ENCODE results near the gene MCF2L. TPM values are rescaled to one million over a fixed set of nuclear protein-coding genes. Genes with fewer than 3 reads are reported as not detected.

Gene MCF2L
- total and polyA plus RNA-seq, 9 of the 15 experiments (the other 6 are each of a cell fraction or from before 2014, with no cell fraction given), result 0.05 to 0.25 (median 0.18) TPM; not detected in 5

GRCh38 chr13:113098162-113098732, 129.2 kb downstream of the MCF2L start:
- FAIRE-seq, result no peak
- TF ChIP-seq ZNF830 (CRISPR knock-in tag; IDR thresholded peaks at IDR 0.05), result no peak
- no peak for TF ChIP-seq NFXL1 (CRISPR knock-in tag; IDR thresholded peaks at IDR 0.05)
- no peak for TF ChIP-seq FOXP1 (CRISPR knock-in tag; IDR thresholded peaks at IDR 0.05)
- no peak for TF ChIP-seq POLR2G (IDR thresholded peaks at IDR 0.05; ENCODE audit: low read depth, low read length)
- no peak for TF ChIP-seq CTCFL (IDR thresholded peaks at IDR 0.05; ENCODE audit: borderline replicate concordance, insufficient read depth, low read depth, low read length, poor library complexity, severe bottlenecking)
- no peak for TF ChIP-seq SMC3 (conservative IDR thresholded peaks at IDR 0.05; ENCODE audit: insufficient read depth, low read depth, low read length)
- no peak for TF ChIP-seq MAX (CRISPR knock-in tag; IDR thresholded peaks at IDR 0.05)
- no peak for TF ChIP-seq HDAC8 (tag; IDR thresholded peaks at IDR 0.05)
- no peak for TF ChIP-seq TCF15 (CRISPR knock-in tag; IDR thresholded peaks at IDR 0.05)
- no peak for TF ChIP-seq KAT8 (IDR thresholded peaks at IDR 0.05; ENCODE audit: low read depth)
- TF ChIP-seq STAT6 (CRISPR knock-in tag; IDR thresholded peaks at IDR 0.05), result no peak
- no peak for TF ChIP-seq MCM3 (IDR thresholded peaks at IDR 0.05)
- Histone ChIP-seq H3K4me2 (ENCODE audit: insufficient read depth, low read length) (no peak overlapping the region), H3K4me1 (replicated peaks in 1 of 2; ENCODE audit: control insufficient read depth in 2 of 2, insufficient read depth in 2 of 2, low read length in 2 of 2) (0 out of 5 replicates have a peak, but pooled peaks cover 0 to 4% of the 10 kb centered on the region in 2 experiments), H3K4me3 (no peak overlapping the region), H3K9me1 (ENCODE audit: control insufficient read depth, insufficient read depth, low read length) (no peaks in the 10 kb centered on the region), H3K27ac (ENCODE audit: extremely low read depth, low read depth, low read length) (no peak overlapping the region), H3K27me3 (ENCODE audit: control insufficient read depth in 2 of 2, insufficient read depth in 2 of 2, low read length in 2 of 2) (peaks cover 31 to 79% of the 10 kb centered on the region in 2 experiments), H4K20me1 (replicated peaks; ENCODE audit: control insufficient read depth, insufficient read depth, low read length) (no peaks in the 10 kb centered on the region; the same call in 1 of the 2 replicates), H3K36me3 (ENCODE audit: control insufficient read depth, insufficient read depth, low read length) (no peaks in the 10 kb centered on the region), H3K9ac (ENCODE audit: insufficient read depth in 1 of 2, low read depth in 2 of 2, low read length in 2 of 2) (no peak overlapping the region), H3K9me3 (replicated peaks; ENCODE audit: control insufficient read depth, insufficient read depth, low read depth, low read length) (no peaks in the 10 kb centered on the region), H2AFZ (ENCODE audit: low read depth, low read length) (no peak overlapping the region), H3K79me2 (ENCODE audit: control insufficient read depth, insufficient read depth, low read length) (no peaks in the 10 kb centered on the region)
- no TSS peak for BruUV-seq (replicated peaks)
- intact Hi-C loops (cut with micrococcal nuclease) (no loop called here), in situ Hi-C loops (cut with MboI) (no loop called here)
- no peak; the same call in 2 of the 3 replicates for ATAC-seq
- ChIA-PET CTCF (ENCODE audit: low intra/inter-chr PET ratio) (no interaction called here), POLR2A (interaction anchor here (1.0 kb wide), 1 partner anchor 8 kb away, joined by 4 read pairs; no protein-coding TSS in a partner anchor)
- no peak for DNase-seq (ENCODE audit: extremely low read depth in 1 of 4, low spot score in 3 of 4)
- WGBS (ENCODE audit: insufficient coverage, low coverage, missing lambda C conversion rate), result 9% methylated on average over 23 of the region's 30 CpGs

Measured in K562 (cell line).